HCT116 (cell line): Measurements from ENCODE around the gene SDR42E2. TPM values are rescaled to one million over a fixed set of nuclear protein-coding genes. Genes with fewer than 3 reads are reported as not detected.
"Not testable (repeated sequence)": the region's sequence is repeated elsewhere in the genome, so short reads cannot be mapped to it uniquely, and the experiment has no call there.

Experiments
- ATAC-seq: fragments of 200-7000 bp; cut with Tn5 transposase; 2 replicates; pipeline ENCODE4 v1.9.1; 2020; ENCODE audit warnings: mild to moderate bottlenecking, moderate library complexity
- BruUV-seq: library from RNA; stranded (reverse); fragments of 400-500 nt; replicated peaks from 2 replicates; lab custom pipeline; 2021; lab: Mats Ljungman, UMichigan
- CTCF ChIA-PET: fragments of 300-600 bp; sonication (Branson Sonifier 250); formaldehyde crosslinking; loops from one replicate; lab custom pipeline; 2021; ENCODE audit warnings: antibody characterized with exemption; lab: Charles Lee
- POLR2A ChIA-PET: fragments of 300-600, 350-600 bp; sonication (Branson Sonifier 250); formaldehyde crosslinking; loops from one replicate; lab custom pipeline; 2021; ENCODE audit warnings: antibody characterized with exemption; lab: Charles Lee
- RAD21 ChIA-PET, 2 experiments: fragments of 300-600 bp; sonication (Branson Sonifier 250); formaldehyde crosslinking; loops; one replicate each; lab custom pipeline; 2023; ENCODE audit warnings: low total read pairs in 2 of 2; ENCODE audit not compliant: uncharacterized antibody in 2 of 2, unreplicated experiment in 2 of 2, low non-redundant PET in 1 of 2; lab: Charles Lee
- DNase-seq: peaks from one replicate; pipeline ENCODE4 v3.0.0-alpha.2; 2010; ENCODE audit warnings: low read depth, low spot score
- H2AFZ ChIP-seq: fragments of 200-600 bp; shearing (Covaris generic), sonication (generic); 2 replicates; pipeline ENCODE4 v1.6.1; 2017; ENCODE audit warnings: low read depth, mixed run types, mixed read lengths, antibody characterized with exemption, low read length; ENCODE audit not compliant: poor library complexity, severe bottlenecking
- H3K27ac ChIP-seq: 2 replicates; pipeline ENCODE4 v1.5.1; 2012; ENCODE audit warnings: low read depth, low read length
- H3K27me3 ChIP-seq: fragments of 200-600 bp; sonication (generic); 2 replicates; pipeline ENCODE4 v1.6.1; 2016; ENCODE audit warnings: mixed run types, low read length, mixed read lengths; ENCODE audit not compliant: insufficient read depth
- H3K36me3 ChIP-seq, 2 experiments: fragments of 200-500 bp in 1 of 2; fragments of 200-600 bp in 1 of 2; sonication (Bioruptor generic) in 1 of 2; sonication (generic) in 1 of 2; 2 replicates each; pipeline versions ENCODE4 v1.5.1 to v1.6.1; 2014 to 2016; ENCODE audit warnings: low read length in 2 of 2, inconsistent platforms in 1 of 2, mixed read lengths in 1 of 2, mixed run types in 1 of 2; ENCODE audit not compliant: insufficient read depth in 2 of 2, control insufficient read depth in 1 of 2
- H3K4me1 ChIP-seq, 2 experiments: fragments of 200-600 bp in 1 of 2; sonication (generic) in 1 of 2; 2 replicates each; pipeline versions ENCODE4 v1.5.1 to v1.6.1; 2012 to 2017; ENCODE audit warnings: low read length in 2 of 2, inconsistent platforms in 1 of 2, mild to moderate bottlenecking in 1 of 2, mixed read lengths in 1 of 2, mixed run types in 1 of 2, moderate library complexity in 1 of 2; ENCODE audit not compliant: insufficient read depth in 2 of 2, control insufficient read depth in 1 of 2
- H3K4me2 ChIP-seq: fragments of 200-600 bp; sonication (generic); 2 replicates; pipeline ENCODE4 v1.6.1; 2017; ENCODE audit warnings: mixed run types, low read length, mixed read lengths
- H3K4me3 ChIP-seq, 2 experiments: fragments of 200-600 bp in 1 of 2; sonication (generic) in 1 of 2; replicated peaks in 1 of 2; 2 replicates each; pipeline ENCODE4 v1.5.1; 2011 to 2016; ENCODE audit warnings: low read length in 2 of 2, control low read depth in 1 of 2, low read depth in 1 of 2, mild to moderate bottlenecking in 1 of 2, mixed read lengths in 1 of 2, mixed run types in 1 of 2
- H3K79me2 ChIP-seq: fragments of 200-600 bp; sonication (generic); 2 replicates; pipeline ENCODE4 v1.6.1; 2017; ENCODE audit warnings: mild to moderate bottlenecking, mixed run types, low read length, moderate library complexity, mixed read lengths; ENCODE audit not compliant: insufficient read depth
- H3K9ac ChIP-seq: fragments of 200-600 bp; sonication (generic); 2 replicates; pipeline ENCODE4 v1.6.1; 2016; ENCODE audit warnings: low read length, mixed read lengths
- H3K9me2 ChIP-seq: fragments of 200-600 bp; sonication (generic), shearing (Covaris generic); 2 replicates; pipeline ENCODE4 v1.6.1; 2017; ENCODE audit warnings: mixed run types, mild to moderate bottlenecking, moderate library complexity; ENCODE audit not compliant: insufficient read depth
- H3K9me3 ChIP-seq, 2 experiments: fragments of 200-500 bp in 1 of 2; fragments of 200-600 bp in 1 of 2; sonication (Bioruptor generic) in 1 of 2; sonication (generic) in 1 of 2; 2 replicates each; pipeline ENCODE4 v1.6.1; 2014 to 2017; ENCODE audit warnings: low read length in 2 of 2, mixed read lengths in 2 of 2, inconsistent platforms in 1 of 2, low read depth in 1 of 2, mild to moderate bottlenecking in 1 of 2, mixed run types in 1 of 2, moderate library complexity in 1 of 2; ENCODE audit not compliant: control insufficient read depth in 1 of 2, insufficient read depth in 1 of 2
- H4K20me1 ChIP-seq: fragments of 200-600 bp; sonication (generic), shearing (Covaris generic); 2 replicates; pipeline ENCODE4 v1.6.1; 2017; ENCODE audit warnings: mixed run types, mild to moderate bottlenecking, moderate library complexity; ENCODE audit not compliant: insufficient read depth
- intact Hi-C: fragments of 100-400 bp; cut with micrococcal nuclease; formaldehyde crosslinking; loops from 2 replicates; pipeline ENCODE4 v1.10.0; 2022
- total RNA-seq: library from RNA; stranded (reverse); gene quantifications from one replicate; pipeline ENCODE4 v1.2.1, GENCODE V29; 2021; ENCODE audit not compliant: unreplicated experiment
- TF ChIP-seq, protein P1 (sequence below): IDR thresholded peaks from 2 replicates; pipeline ENCODE4 v1.6.1; 2012; ENCODE audit warnings: low read depth

SDR42E2 gene
- total RNA-seq, 1 experiment from 2014 or later = 0.27 TPM

- TF ChIP-seq, protein P1, sequence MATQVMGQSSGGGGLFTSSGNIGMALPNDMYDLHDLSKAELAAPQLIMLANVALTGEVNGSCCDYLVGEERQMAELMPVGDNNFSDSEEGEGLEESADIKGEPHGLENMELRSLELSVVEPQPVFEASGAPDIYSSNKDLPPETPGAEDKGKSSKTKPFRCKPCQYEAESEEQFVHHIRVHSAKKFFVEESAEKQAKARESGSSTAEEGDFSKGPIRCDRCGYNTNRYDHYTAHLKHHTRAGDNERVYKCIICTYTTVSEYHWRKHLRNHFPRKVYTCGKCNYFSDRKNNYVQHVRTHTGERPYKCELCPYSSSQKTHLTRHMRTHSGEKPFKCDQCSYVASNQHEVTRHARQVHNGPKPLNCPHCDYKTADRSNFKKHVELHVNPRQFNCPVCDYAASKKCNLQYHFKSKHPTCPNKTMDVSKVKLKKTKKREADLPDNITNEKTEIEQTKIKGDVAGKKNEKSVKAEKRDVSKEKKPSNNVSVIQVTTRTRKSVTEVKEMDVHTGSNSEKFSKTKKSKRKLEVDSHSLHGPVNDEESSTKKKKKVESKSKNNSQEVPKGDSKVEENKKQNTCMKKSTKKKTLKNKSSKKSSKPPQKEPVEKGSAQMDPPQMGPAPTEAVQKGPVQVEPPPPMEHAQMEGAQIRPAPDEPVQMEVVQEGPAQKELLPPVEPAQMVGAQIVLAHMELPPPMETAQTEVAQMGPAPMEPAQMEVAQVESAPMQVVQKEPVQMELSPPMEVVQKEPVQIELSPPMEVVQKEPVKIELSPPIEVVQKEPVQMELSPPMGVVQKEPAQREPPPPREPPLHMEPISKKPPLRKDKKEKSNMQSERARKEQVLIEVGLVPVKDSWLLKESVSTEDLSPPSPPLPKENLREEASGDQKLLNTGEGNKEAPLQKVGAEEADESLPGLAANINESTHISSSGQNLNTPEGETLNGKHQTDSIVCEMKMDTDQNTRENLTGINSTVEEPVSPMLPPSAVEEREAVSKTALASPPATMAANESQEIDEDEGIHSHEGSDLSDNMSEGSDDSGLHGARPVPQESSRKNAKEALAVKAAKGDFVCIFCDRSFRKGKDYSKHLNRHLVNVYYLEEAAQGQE = no peak
Observed at GRCh38 chr16:22195695-22196558, 33.6 kb downstream of the SDR42E2 start (continued).

DNA sequence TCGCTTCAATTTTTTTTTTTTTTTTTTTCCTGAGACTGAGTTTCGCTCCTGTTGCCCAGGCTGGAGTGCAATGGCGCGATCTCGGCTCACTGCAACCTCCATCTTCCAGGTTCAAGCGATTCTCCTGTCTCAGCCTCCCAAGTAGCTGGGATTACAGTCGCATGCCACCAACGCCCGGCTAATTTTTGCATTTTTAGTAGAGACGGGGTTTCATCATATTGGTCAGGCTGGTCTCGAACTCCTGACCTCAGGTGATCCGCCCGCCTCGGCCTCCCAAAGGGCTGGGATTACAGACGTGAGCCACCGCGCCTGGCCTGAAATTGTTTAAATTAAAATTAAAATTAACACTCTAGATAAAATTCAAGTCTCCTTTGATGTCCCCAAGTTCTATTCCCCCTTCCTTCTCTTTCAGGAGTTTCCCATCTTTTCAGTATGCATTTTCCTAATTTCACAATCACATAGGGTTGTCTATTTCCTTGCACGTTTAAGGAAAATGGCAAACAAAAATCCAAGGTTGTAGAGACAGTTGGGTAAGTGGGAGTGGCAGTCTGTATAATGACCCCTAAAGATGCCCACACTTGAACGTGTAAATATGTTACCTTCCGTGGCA lies 34.4 kb downstream of the SDR42E2 start:
- DNase-seq, H3K36me3 ChIP-seq, H4K20me1 ChIP-seq, H3K9me3 ChIP-seq, RAD21 ChIA-PET, ATAC-seq, BruUV-seq, H3K27me3 ChIP-seq, H3K9me2 ChIP-seq, H3K27ac ChIP-seq, POLR2A ChIA-PET, intact Hi-C loops, H3K79me2 ChIP-seq: not testable (repeated sequence)
- Histone ChIP-seq H3K4me1 (peaks cover 21 to 48% of the 10 kb centered on the region in 2 experiments), H3K4me2 (peak overlapping the region; percentile 97), H3K9ac (peak overlapping the region; percentile 50; the same call in 1 of the 2 replicates), H3K4me3 (peak overlapping the region; percentile 43 to 59), H2AFZ (peak overlapping the region; percentile 99)
- CTCF ChIA-PET = interaction anchor here (0.9 to 1.1 kb wide), 3 partner anchors 8 to 104 kb away, joined by 3 to 7 read pairs (median 3); no protein-coding TSS in a partner anchor
